K562 (cell line): ENCODE data around the gene PHF12.

ENCODE experiments used
- FOXA1 ChIP-seq: fragments of 450-650 bp; IDR thresholded peaks from 2 replicates; pipeline ENCODE4 v1.6.1; 2016; ENCODE audit warnings: mild to moderate bottlenecking, borderline replicate concordance
- GATA2 ChIP-seq: sonication (generic); formaldehyde crosslinking; IDR thresholded peaks from 2 replicates; pipeline ENCODE4 v1.4.0; 2020; ENCODE audit warnings: mild to moderate bottlenecking, missing genetic modification reagents
- LEF1 ChIP-seq: fragments of 450-650 bp; IDR thresholded peaks from 2 replicates; pipeline ENCODE4 v1.6.1; 2016; ENCODE audit warnings: mild to moderate bottlenecking
- MYC ChIP-seq, 2 experiments: fragments of 250-450 bp in 1 of 2; sonication (Bioruptor Pico) in 1 of 2; IDR thresholded peaks; 2 replicates each; pipeline versions ENCODE4 v1.5.1 to v1.6.1; 2012 to 2021; ENCODE audit warnings: low read depth in 2 of 2, borderline replicate concordance in 1 of 2, improper control_type of control experiment in 1 of 2, low read length in 1 of 2, mild to moderate bottlenecking in 1 of 2, moderate library complexity in 1 of 2
- SMC3 ChIP-seq: conservative IDR thresholded peaks from 2 replicates; pipeline ENCODE4 v1.6.1; 2011; ENCODE audit warnings: low read depth, low read length, improper control_type of control experiment; ENCODE audit not compliant: insufficient read depth
- ZNF140 ChIP-seq: fragments of 250-450 bp; sonication (Bioruptor Pico); IDR thresholded peaks from 2 replicates; pipeline ENCODE4 v1.8.0; 2021; ENCODE audit warnings: moderate library complexity, mild to moderate bottlenecking, inconsistent platforms
- TF ChIP-seq, protein P1 (sequence below): sonication (generic); formaldehyde crosslinking; IDR thresholded peaks from 2 replicates; pipeline ENCODE4 v1.8.1; 2023; ENCODE audit warnings: mild to moderate bottlenecking, missing genetic modification reagents

DNA sequence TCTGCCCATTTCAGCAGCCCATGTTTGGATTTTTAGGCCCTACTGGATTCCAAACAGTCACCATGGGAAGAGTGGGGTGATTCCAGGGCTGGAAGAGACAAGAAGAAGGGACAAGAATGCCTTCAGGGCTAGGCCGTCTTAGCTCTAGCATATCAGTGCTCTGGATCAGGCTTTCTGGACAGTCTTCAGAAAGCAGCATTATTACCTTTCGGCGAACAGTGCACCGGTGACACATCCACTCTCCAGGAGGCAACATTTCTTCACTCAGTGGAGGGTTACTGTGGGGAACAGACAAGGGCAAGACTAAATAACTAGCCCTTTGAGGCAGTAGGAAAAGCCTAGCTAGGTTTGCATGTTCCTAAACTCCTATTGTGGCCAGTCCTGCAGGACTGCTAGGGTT, 24.5 kb downstream of the PHF12 start:
- TF ChIP-seq SMC3: no peak
- TF ChIP-seq, protein P1, sequence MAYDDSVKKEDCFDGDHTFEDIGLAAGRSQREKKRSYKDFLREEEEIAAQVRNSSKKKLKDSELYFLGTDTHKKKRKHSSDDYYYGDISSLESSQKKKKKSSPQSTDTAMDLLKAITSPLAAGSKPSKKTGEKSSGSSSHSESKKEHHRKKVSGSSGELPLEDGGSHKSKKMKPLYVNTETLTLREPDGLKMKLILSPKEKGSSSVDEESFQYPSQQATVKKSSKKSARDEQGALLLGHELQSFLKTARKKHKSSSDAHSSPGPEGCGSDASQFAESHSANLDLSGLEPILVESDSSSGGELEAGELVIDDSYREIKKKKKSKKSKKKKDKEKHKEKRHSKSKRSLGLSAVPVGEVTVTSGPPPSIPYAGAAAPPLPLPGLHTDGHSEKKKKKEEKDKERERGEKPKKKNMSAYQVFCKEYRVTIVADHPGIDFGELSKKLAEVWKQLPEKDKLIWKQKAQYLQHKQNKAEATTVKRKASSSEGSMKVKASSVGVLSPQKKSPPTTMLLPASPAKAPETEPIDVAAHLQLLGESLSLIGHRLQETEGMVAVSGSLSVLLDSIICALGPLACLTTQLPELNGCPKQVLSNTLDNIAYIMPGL: no peak
- no peak for TF ChIP-seq MYC (IDR thresholded peaks at IDR 0.05; ENCODE audit: low read depth, low read length)
- no peak for TF ChIP-seq MYC (CRISPR knock-in tag; IDR thresholded peaks at IDR 0.05; ENCODE audit: borderline replicate concordance, low read depth)
- no peak for TF ChIP-seq FOXA1
- TF ChIP-seq GATA2 (CRISPR knock-in tag): no peak
- TF ChIP-seq ZNF140: no peak
- TF ChIP-seq LEF1: no peak
